Measurements from ENCODE around the gene PPP2R3A. TPM values are rescaled to one million over a fixed set of nuclear protein-coding genes. Genes with fewer than 3 reads are reported as not detected.
A peak's percentile ranks its signal among the peaks of the same experiment; 100 is the strongest.

Gene PPP2R3A
- total RNA-seq, 4 donors from 2014 or later: 34.7 to 73.4 (median 38.8) TPM

DNA sequence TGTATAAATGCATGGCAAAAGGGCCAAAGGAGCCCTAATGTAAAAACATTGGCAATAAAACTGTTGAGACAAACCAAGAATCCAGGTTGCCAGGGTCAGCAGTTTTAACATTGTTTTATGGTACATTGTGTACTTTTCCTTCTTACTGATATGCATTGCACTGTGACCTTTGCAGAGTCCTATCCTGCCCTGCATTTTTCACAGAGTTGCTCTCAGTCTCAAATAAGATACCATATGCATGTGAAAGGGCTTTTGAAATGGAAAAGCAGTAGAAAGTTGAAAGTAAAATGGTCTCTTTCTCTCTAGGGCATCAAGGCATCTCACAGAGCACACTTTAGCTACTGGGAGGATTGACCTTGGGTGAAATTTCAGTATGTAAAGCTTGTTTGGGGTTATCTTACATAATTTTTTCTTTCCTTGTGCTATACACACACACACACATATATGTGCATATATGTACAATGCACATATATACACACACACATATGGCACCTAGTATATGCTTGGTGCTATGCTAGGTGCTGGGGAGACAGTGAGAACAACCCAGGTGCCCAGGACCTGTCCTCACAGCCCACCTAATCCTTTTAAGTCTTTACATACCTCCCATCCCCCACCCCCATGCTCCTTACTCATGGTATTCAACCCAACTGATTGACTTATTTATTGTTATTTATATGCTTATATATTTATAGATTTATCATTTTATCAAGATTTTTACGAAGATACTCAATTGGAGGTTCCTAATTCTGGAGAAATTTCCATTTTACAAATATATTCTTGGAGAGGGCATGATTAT is 1.2 kb upstream of the PPP2R3A start:
- Histone ChIP-seq H3K27me3 (no peaks in the 10 kb centered on the region), H3K27ac (peak overlapping the region; percentile 90 to 98 (median 94)), H3K4me3 (no peak overlapping the region), H3K9me3 (peaks cover 0 to 6% of the 10 kb centered on the region in 2 donors), H3K4me1 (peaks cover 0 to 35% (median 30%) of the 10 kb centered on the region in 4 donors), H3K36me3 (no peaks in the 10 kb centered on the region)
- 88 to 95% methylated on average over 1 of the region's 1 CpG for WGBS, 2 donors (ENCODE audit: low coverage in 1 of 2)
- DNase-seq: no peak
- in situ Hi-C loops (cut with MboI; ENCODE audit: low pct_ligation_motif_present in 1 of 4, low pct_unique_long_range_greater_than_20kb in 1 of 4, low sequenced_read_pairs in 3 of 4) (no loop called here), intact Hi-C loops (cut with DNase I; ENCODE audit: low total_unique reads) (no loop called here)
- TF ChIP-seq POLR2AphosphoS5 (IDR thresholded peaks at IDR 0.05): no peak
- TF ChIP-seq, protein P1, sequence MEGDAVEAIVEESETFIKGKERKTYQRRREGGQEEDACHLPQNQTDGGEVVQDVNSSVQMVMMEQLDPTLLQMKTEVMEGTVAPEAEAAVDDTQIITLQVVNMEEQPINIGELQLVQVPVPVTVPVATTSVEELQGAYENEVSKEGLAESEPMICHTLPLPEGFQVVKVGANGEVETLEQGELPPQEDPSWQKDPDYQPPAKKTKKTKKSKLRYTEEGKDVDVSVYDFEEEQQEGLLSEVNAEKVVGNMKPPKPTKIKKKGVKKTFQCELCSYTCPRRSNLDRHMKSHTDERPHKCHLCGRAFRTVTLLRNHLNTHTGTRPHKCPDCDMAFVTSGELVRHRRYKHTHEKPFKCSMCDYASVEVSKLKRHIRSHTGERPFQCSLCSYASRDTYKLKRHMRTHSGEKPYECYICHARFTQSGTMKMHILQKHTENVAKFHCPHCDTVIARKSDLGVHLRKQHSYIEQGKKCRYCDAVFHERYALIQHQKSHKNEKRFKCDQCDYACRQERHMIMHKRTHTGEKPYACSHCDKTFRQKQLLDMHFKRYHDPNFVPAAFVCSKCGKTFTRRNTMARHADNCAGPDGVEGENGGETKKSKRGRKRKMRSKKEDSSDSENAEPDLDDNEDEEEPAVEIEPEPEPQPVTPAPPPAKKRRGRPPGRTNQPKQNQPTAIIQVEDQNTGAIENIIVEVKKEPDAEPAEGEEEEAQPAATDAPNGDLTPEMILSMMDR (IDR thresholded peaks at IDR 0.05): no peak
- no peak for TF ChIP-seq POLR2A (IDR thresholded peaks at IDR 0.05)
- no peak for TF ChIP-seq EP300 (IDR thresholded peaks at IDR 0.05; ENCODE audit: low read depth)

DNA sequence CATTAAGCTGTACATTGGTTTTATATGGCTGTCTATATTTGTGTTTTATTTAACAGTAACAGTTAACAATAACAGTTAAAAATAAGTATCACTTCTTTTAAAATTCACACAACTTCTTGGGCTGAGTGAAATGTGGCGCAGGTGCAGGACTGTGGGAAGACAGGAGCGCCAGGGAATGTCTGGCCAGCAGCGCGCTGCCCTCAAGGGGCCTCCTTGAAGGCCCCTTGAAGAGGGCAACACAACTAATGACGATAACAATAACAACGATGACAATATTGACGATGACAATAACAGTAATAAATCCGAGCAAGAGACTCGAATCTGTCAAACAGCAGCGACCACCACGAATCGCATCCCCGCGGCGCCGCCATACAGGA is 411 bp upstream of the PPP2R3A start:
- intact Hi-C loops (cut with DNase I; ENCODE audit: low total_unique reads) (no loop called here), in situ Hi-C loops (cut with MboI; ENCODE audit: low pct_ligation_motif_present in 1 of 4, low pct_unique_long_range_greater_than_20kb in 1 of 4, low sequenced_read_pairs in 3 of 4) (no loop called here)
- TF ChIP-seq, protein P1 (IDR thresholded peaks at IDR 0.05): no peak
- TF ChIP-seq POLR2AphosphoS5 (IDR thresholded peaks at IDR 0.05) (no peak), POLR2A (IDR thresholded peaks at IDR 0.05) (no peak), EP300 (IDR thresholded peaks at IDR 0.05; ENCODE audit: low read depth) (no peak)
- WGBS, 2 donors (ENCODE audit: low coverage in 1 of 2): 20% methylated on average over 1 to 11 of the region's 16 CpGs
- H3K27me3 ChIP-seq: no peaks in the 10 kb centered on the region
- peak overlapping the region in 3 of 4 donors; percentile 79 to 95 (median 85) for H3K4me3 ChIP-seq
- H3K4me1 ChIP-seq: peaks cover 0 to 36% (median 30%) of the 10 kb centered on the region in 4 donors
- H3K36me3 ChIP-seq: no peaks in the 10 kb centered on the region
- H3K9me3 ChIP-seq: peaks cover 0 to 4% of the 10 kb centered on the region in 2 donors
- peak overlapping the region; percentile 90 to 98 (median 94) for H3K27ac ChIP-seq
- DNase-seq: no peak

DNA sequence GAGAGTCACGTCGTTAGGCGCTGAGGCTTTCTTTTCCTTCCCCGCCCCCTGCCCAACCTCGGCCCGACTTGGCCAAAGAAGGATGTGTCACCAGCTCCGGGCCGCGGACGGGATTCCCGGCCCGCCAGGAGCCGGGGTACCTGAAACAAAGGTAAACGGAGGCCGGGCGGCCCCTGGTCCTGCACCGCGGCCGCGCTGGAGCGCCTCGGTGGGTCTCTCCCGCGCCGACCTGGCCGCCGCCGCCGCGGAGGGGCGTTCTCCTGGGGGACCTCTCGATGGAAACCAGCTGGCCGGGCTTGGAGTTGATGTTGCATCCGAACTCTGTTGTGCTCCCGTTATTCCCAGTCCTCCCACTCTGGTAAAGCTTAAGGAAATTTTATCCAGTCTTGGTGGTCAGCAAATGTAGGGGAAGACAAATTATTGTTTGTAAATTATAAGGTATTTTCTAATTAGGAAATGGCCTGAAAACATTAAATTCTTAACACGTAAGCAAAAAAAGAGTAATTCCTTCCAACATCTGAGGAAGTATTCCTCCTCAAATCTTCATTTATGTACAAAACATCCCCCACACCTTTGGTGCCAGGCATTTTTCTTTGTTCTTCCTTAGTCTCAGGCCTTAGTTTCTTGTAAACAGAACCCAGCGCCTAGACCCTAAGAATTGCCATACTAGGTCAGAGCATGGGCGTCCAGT is 888 bp downstream of the PPP2R3A start:
- in situ Hi-C loops (cut with MboI; ENCODE audit: low pct_ligation_motif_present in 1 of 4, low pct_unique_long_range_greater_than_20kb in 1 of 4, low sequenced_read_pairs in 3 of 4) (no loop called here), intact Hi-C loops (cut with DNase I; ENCODE audit: low total_unique reads) (no loop called here)
- H3K4me3 ChIP-seq: peak overlapping the region; percentile 67 to 95 (median 82)
- no peak for DNase-seq
- H3K27ac ChIP-seq: peak overlapping the region; percentile 90 to 98 (median 94)
- no peaks in the 10 kb centered on the region for H3K27me3 ChIP-seq
- H3K4me1 ChIP-seq: peaks cover 0 to 41% (median 30%) of the 10 kb centered on the region in 4 donors
- TF ChIP-seq POLR2AphosphoS5 (IDR thresholded peaks at IDR 0.05): no peak
- no peak for TF ChIP-seq EP300 (IDR thresholded peaks at IDR 0.05; ENCODE audit: low read depth)
- TF ChIP-seq, protein P1 (IDR thresholded peaks at IDR 0.05): no peak
- no peak for TF ChIP-seq POLR2A (IDR thresholded peaks at IDR 0.05)
- no peaks in the 10 kb centered on the region for H3K9me3 ChIP-seq
- H3K36me3 ChIP-seq: no peaks in the 10 kb centered on the region
- WGBS, 2 donors (ENCODE audit: low coverage in 1 of 2): 2 to 57% methylated on average over 3 to 38 of the region's 38 CpGs

DNA sequence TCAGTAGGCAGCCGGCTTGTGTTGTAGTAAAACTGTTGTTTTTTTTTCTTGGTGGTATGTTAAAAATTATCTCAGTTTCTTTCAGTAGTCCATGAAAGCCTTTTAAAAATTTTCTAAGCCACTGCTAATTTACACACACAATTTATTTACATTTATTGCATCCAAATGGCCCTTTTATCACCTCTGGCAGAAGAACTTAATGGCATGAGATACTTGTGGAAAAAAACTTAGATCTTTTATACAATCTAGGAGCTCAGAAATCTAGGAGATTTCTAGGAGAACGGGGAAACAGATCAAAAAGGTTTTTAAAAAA is 1.4 kb downstream of the PPP2R3A start:
- Histone ChIP-seq H3K9me3 (no peaks in the 10 kb centered on the region), H3K4me3 (peak overlapping the region; percentile 67 to 95 (median 82)), H3K4me1 (peaks cover 0 to 41% (median 30%) of the 10 kb centered on the region in 4 donors), H3K27ac (peak overlapping the region; percentile 90 to 98 (median 94)), H3K36me3 (no peaks in the 10 kb centered on the region), H3K27me3 (no peaks in the 10 kb centered on the region)
- intact Hi-C loops (cut with DNase I; ENCODE audit: low total_unique reads): no loop called here
- WGBS, 2 donors (ENCODE audit: low coverage in 1 of 2): 42 to 59% methylated on average over 2 of the region's 2 CpGs
- in situ Hi-C loops (cut with MboI; ENCODE audit: low pct_ligation_motif_present in 1 of 4, low pct_unique_long_range_greater_than_20kb in 1 of 4, low sequenced_read_pairs in 3 of 4): no loop called here
- DNase-seq: no peak
- no peak for TF ChIP-seq POLR2AphosphoS5 (IDR thresholded peaks at IDR 0.05)
- no peak for TF ChIP-seq EP300 (IDR thresholded peaks at IDR 0.05; ENCODE audit: low read depth)
- TF ChIP-seq POLR2A (IDR thresholded peaks at IDR 0.05): no peak
- TF ChIP-seq, protein P1 (IDR thresholded peaks at IDR 0.05): no peak

Measured in transverse colon (tissue), 4 donors.